CD4-positive, alpha-beta T cell treated with Interleukin-1 beta for 1 hour (primary cell): Measurements from ENCODE around the gene TSPAN9.
A peak's percentile ranks its signal among the peaks of the same experiment; 100 is the strongest.

Experiments
- DNase-seq, 2 donors: peaks; one replicate each; pipeline ENCODE4 v3.0.0-alpha.2; 2020 to 2022

The TSPAN9 gene

GRCh38 chr12:3282384-3282670 lies 205.1 kb downstream of the TSPAN9 start:
- DNase-seq = no peak

GRCh38 chr12:3283137-3283680 lies 206.0 kb downstream of the TSPAN9 start:
- no peak for DNase-seq

GRCh38 chr12:3284405-3284804 lies 207.2 kb downstream of the TSPAN9 start:
- DNase-seq = no peak

GRCh38 chr12:3285570-3285969 lies 208.4 kb downstream of the TSPAN9 start:
- no peak for DNase-seq

GRCh38 chr12:3288690-3289089 lies 211.5 kb downstream of the TSPAN9 start:
- DNase-seq = no peak

GRCh38 chr12:3289702-3290101 lies 212.5 kb downstream of the TSPAN9 start:
- DNase-seq = no peak

- DNase-seq = no peak
Measured at GRCh38 chr12:3291939-3292338, 214.8 kb downstream of the TSPAN9 start.

- no peak for DNase-seq
Measured at GRCh38 chr12:3292677-3293412, 215.7 kb downstream of the TSPAN9 start.

GRCh38 chr12:3293446-3294161 lies 216.4 kb downstream of the TSPAN9 start:
- no peak for DNase-seq

GRCh38 chr12:3294481-3294911 lies 217.3 kb downstream of the TSPAN9 start:
- no peak for DNase-seq

- no peak for DNase-seq
Measured at GRCh38 chr12:3295225-3295624, 218.0 kb downstream of the TSPAN9 start.

GRCh38 chr12:3295646-3296408 lies 218.6 kb downstream of the TSPAN9 start:
- no peak for DNase-seq

- no peak for DNase-seq
Measured at GRCh38 chr12:3296409-3296701, 219.2 kb downstream of the TSPAN9 start.

- no peak for DNase-seq
Measured at GRCh38 chr12:3298603-3299002, 221.4 kb downstream of the TSPAN9 start.

- peak; percentile 74 to 82 for DNase-seq
Measured at GRCh38 chr12:3299929-3300832, 223.0 kb downstream of the TSPAN9 start.

- DNase-seq = no peak
Measured at GRCh38 chr12:3300833-3301401, 223.7 kb downstream of the TSPAN9 start.

- DNase-seq = no peak
Measured at GRCh38 chr12:3302401-3303041, 225.3 kb downstream of the TSPAN9 start.

GRCh38 chr12:3303410-3304136 lies 226.4 kb downstream of the TSPAN9 start:
- no peak for DNase-seq

- no peak for DNase-seq
Measured at GRCh38 chr12:3304436-3305165, 227.4 kb downstream of the TSPAN9 start.

- no peak for DNase-seq
Measured at GRCh38 chr12:3305464-3305863, 228.3 kb downstream of the TSPAN9 start.
